Measurements from ENCODE around the gene COL7A1. TPM values are rescaled to one million over a fixed set of nuclear protein-coding genes. Genes with fewer than 3 reads are reported as not detected.
A peak's percentile ranks its signal among the peaks of the same experiment; 100 is the strongest.

The COL7A1 gene
- total and polyA plus RNA-seq, 2 of the 13 experiments (the other 11 are each of a cell fraction or from before 2014, with no cell fraction given), result 2.7 to 11.7 TPM

DNA sequence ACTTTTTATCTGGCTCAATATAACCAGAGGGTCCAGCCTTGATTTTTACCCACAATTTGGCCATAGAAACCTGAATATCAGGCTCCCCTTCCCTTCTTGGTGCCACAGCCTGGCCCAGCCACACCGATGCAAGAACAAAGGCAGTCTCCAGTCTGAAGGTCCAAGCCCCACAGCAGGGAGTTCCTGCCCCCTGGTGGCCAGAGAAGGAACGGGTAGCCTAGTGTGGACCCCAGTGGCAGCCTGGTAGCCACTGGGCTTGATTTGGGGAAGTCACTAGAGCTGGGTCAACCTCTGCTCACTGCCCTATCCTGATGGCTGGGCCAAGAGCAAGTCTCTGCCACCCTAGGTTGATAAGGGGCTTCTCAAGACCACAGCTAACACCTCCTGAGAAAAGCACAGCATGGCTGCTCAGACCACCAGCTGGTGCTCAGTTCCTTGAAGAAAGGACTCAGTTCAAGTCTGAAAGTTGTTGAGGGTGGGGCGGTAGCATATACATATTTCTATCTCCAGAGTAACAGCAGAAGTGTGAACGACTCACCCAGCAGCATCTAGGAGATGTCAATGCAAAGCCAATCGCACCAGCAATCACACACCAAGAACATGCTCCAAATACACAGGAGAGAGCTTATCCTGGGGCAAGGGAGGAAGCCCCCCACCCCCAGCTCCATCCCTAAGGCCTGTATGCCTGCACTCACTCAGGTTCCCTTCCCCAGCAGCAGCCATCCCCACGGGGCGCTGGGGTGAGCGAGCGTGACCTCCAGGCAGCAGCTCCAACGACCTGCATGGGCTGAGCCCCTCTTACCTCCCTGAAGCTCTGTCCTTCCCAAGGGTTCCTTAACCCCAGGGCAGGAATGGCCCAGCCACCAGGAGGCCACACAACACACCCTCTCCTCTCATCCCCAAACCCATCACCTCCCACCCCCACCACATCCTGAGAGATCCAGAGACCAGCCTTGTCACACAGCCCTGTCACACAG, 46.1 kb downstream of the COL7A1 start (continued):
- peak; percentile 36; the same call in 1 of the 2 replicates for TF ChIP-seq ZNF788 (CRISPR knock-in tag; IDR thresholded peaks at IDR 0.05; ENCODE audit: borderline replicate concordance)

DNA sequence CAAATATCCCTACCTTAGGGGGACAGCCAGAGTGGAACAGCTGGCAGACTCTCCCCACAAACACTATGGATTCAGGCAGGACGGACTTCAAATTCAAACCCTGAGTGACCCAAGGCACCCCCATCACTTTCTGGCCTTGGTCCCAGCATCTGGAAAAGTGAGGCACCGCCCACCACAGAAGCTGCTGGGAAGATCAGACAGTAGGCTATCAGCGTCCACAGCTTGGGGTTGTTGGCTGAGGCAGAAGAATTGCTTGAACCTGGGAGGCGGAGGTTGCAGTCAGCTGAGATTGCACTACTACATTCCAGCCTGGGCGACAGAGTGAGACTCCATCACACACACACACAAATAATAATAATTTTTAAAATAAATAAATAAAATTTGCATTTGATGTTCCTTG, 47.0 kb downstream of the COL7A1 start:
- Histone ChIP-seq H3K27me3 (ENCODE audit: control insufficient read depth in 1 of 2, insufficient read depth in 2 of 2, low read length in 2 of 2) (no peaks in the 10 kb centered on the region), H3K4me1 (ENCODE audit: insufficient read depth, low read length) (peaks cover 56% of the 10 kb centered on the region), H3K4me2 (ENCODE audit: low read depth, low read length) (no peak overlapping the region), H2AFZ (ENCODE audit: low read length) (no peak overlapping the region), H3K27ac (ENCODE audit: extremely low read length, insufficient read depth, low read length) (no peak overlapping the region), H4K20me1 (ENCODE audit: insufficient read depth, low read length) (peaks cover 38% of the 10 kb centered on the region), H3K9ac (ENCODE audit: insufficient read depth, low read depth, low read length) (no peak overlapping the region), H3K36me3 (replicated peaks in 1 of 2; ENCODE audit: control insufficient read depth in 1 of 2, insufficient read depth in 2 of 2, low read length in 2 of 2) (peaks cover 33 to 79% of the 10 kb centered on the region in 2 experiments), H3K79me2 (ENCODE audit: insufficient read depth, low read length) (peaks cover 26% of the 10 kb centered on the region), H3K9me3 (ENCODE audit: low read length) (no peaks in the 10 kb centered on the region), H3K4me3 (replicated peaks in 1 of 3; ENCODE audit: insufficient read depth in 1 of 3, low read depth in 2 of 3, low read length in 3 of 3) (no peak overlapping the region)
- DNase-seq (ENCODE audit: low spot score) (no peak), ATAC-seq (no peak), FAIRE-seq (no peak)
- ChIA-PET POLR2A (interaction anchor here (1.5 to 2.1 kb wide), 3 partner anchors 11 to 102 kb away, joined by 4 to 10 read pairs (median 4); partner anchors contain the start of gene ATRIP), CTCF (ENCODE audit: low intra/inter-chr PET ratio, low total read pairs) (interaction anchor here (1.1 to 2.9 kb wide), 4 partner anchors 83 to 275 kb away, joined by 3 to 17 read pairs (median 4); partner anchors contain the start of gene NCKIPSD)
- in situ Hi-C loops (cut with HindIII; ENCODE audit: extremely low pct_ligation_motif_present, low pct_unique_long_range_greater_than_20kb) (no loop called here), intact Hi-C loops (cut with micrococcal nuclease; ENCODE audit: unreplicated experiment) (loop anchor here (1.0 to 5.0 kb wide), 2 partner anchors 41 to 83 kb away; no protein-coding TSS in a partner anchor)
- no TSS peak for BruUV-seq (replicated peaks)
- 95% methylated on average over 4 of the region's 5 CpGs for WGBS (ENCODE audit: low lambda C conversion rate)
- no peak for TF ChIP-seq ZNF644 (CRISPR knock-in tag; IDR thresholded peaks at IDR 0.05; ENCODE audit: low read depth)
- no peak for TF ChIP-seq PAX8 (CRISPR knock-in tag; IDR thresholded peaks at IDR 0.05; ENCODE audit: borderline replicate concordance)
- TF ChIP-seq FOSL2 (CRISPR knock-in tag; IDR thresholded peaks at IDR 0.05), result no peak
- TF ChIP-seq, protein P1, sequence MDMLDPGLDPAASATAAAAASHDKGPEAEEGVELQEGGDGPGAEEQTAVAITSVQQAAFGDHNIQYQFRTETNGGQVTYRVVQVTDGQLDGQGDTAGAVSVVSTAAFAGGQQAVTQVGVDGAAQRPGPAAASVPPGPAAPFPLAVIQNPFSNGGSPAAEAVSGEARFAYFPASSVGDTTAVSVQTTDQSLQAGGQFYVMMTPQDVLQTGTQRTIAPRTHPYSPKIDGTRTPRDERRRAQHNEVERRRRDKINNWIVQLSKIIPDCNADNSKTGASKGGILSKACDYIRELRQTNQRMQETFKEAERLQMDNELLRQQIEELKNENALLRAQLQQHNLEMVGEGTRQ (IDR thresholded peaks at IDR 0.05; ENCODE audit: low read depth, low read length), result no peak
- TF ChIP-seq, protein P1 (CRISPR knock-in tag; IDR thresholded peaks at IDR 0.05; ENCODE audit: borderline replicate concordance), result no peak
- no peak for TF ChIP-seq HOXA3 (CRISPR knock-in tag; IDR thresholded peaks at IDR 0.05)
- TF ChIP-seq MAFG (CRISPR knock-in tag; IDR thresholded peaks at IDR 0.05), result no peak

All from HepG2 (cell line).